ENCODE measurements around the gene CUL2. TPM values are rescaled to one million over a fixed set of nuclear protein-coding genes. Genes with fewer than 3 reads are reported as not detected.
A peak's percentile ranks its signal among the peaks of the same experiment; 100 is the strongest.

CUL2 gene
- total RNA-seq, 2 experiments from 2014 or later: 37.4 to 40.2 TPM

DNA sequence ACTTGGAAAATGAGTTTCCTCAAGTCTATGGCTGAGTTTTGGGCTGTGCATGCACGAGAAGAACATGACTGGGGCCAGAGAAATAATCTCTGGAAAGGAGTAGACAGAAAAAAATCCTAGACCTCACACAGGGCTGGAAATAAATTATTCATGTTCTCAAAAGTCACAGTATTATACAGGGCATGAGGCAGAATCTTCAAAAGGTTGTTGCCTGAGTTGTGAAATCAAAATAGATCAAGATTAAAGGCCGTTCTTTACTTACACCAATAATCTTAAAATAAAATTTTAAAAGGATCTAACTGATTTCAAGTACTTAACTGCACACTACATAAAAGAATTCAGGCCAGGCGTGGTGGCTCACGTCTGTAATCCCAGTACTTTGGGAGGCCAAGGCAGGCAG lies 22.4 kb upstream of the CUL2 start:
- TF ChIP-seq, protein P1, sequence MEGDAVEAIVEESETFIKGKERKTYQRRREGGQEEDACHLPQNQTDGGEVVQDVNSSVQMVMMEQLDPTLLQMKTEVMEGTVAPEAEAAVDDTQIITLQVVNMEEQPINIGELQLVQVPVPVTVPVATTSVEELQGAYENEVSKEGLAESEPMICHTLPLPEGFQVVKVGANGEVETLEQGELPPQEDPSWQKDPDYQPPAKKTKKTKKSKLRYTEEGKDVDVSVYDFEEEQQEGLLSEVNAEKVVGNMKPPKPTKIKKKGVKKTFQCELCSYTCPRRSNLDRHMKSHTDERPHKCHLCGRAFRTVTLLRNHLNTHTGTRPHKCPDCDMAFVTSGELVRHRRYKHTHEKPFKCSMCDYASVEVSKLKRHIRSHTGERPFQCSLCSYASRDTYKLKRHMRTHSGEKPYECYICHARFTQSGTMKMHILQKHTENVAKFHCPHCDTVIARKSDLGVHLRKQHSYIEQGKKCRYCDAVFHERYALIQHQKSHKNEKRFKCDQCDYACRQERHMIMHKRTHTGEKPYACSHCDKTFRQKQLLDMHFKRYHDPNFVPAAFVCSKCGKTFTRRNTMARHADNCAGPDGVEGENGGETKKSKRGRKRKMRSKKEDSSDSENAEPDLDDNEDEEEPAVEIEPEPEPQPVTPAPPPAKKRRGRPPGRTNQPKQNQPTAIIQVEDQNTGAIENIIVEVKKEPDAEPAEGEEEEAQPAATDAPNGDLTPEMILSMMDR (IDR thresholded peaks at IDR 0.05): no peak
- Mint-ChIP-seq H3K4me3 (no peak overlapping the region), H3K27ac (no peak overlapping the region), H3K9me3 (no peaks in the 10 kb centered on the region), H3K4me1 (ENCODE audit: low read depth) (no peaks in the 10 kb centered on the region), H3K36me3 (ENCODE audit: low read depth) (no peaks in the 10 kb centered on the region), H3K27me3 (no peaks in the 10 kb centered on the region)
- ChIA-PET POLR2A (no interaction called here), CTCF (no interaction called here)
- ATAC-seq: no peak
- no peak for DNase-seq
- intact Hi-C loops (cut with micrococcal nuclease): no loop called here

DNA sequence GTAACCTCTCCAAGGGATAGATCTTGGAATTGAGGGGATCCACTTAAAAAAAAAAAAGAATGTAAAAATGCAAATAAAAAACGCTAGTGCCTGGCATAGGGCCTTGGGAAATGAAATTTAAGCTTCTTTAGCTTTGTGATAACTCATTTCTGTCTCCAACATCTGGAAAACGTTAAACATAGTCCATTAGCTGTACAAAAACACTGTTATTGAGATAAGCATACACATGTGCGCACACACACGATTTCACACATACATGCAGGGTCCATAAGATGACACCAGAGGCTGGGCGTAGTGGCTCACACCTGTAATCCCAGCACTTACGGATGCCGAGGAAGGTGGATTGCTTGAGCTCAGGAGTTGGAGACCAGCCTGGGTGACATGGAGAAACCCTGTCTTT lies 13.7 kb upstream of the CUL2 start:
- intact Hi-C loops (cut with micrococcal nuclease): no loop called here
- no peak for DNase-seq
- no peaks in the 10 kb centered on the region for H3K4me1 Mint-ChIP-seq (ENCODE audit: low read depth)
- H3K36me3 Mint-ChIP-seq (ENCODE audit: low read depth): no peaks in the 10 kb centered on the region
- no peak for ATAC-seq
- ChIA-PET CTCF (interaction anchor here (0.6 to 1.2 kb wide), 2 partner anchors 15 to 21 kb away, joined by 3 read pairs; no protein-coding TSS in a partner anchor), POLR2A (no interaction called here)
- no peak overlapping the region for H3K27ac Mint-ChIP-seq
- TF ChIP-seq, protein P1 (IDR thresholded peaks at IDR 0.05): no peak
- no peak overlapping the region for H3K4me3 Mint-ChIP-seq
- no peaks in the 10 kb centered on the region for H3K9me3 Mint-ChIP-seq
- peaks cover under 1% of the 10 kb centered on the region for H3K27me3 Mint-ChIP-seq

DNA sequence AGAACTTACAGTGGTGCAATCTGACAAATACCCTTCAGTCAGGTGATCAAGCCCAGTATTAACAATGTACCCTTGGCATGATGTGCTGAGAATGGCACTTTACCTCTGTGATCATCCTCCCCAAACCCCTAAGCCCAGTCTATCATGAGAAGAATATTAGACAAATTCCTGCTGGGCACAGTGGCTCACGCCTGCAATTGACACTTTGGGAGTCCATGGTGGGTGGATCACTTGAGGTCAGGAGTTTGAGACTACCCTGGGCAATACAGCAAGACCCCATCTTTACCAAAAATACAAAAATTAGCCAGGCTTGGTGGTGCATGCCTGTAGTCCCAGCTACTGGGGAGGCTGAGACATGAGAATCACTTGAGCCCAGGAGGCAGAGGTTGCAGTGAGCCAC lies 7.4 kb upstream of the CUL2 start:
- no peaks in the 10 kb centered on the region for H3K4me1 Mint-ChIP-seq (ENCODE audit: low read depth)
- ChIA-PET CTCF (no interaction called here), POLR2A (no interaction called here)
- intact Hi-C loops (cut with micrococcal nuclease): no loop called here
- H3K4me3 Mint-ChIP-seq: no peak overlapping the region
- TF ChIP-seq, protein P1 (IDR thresholded peaks at IDR 0.05): no peak
- ATAC-seq (no peak), DNase-seq (no peak)
- H3K27ac Mint-ChIP-seq: no peak overlapping the region
- peaks cover 10% of the 10 kb centered on the region for H3K27me3 Mint-ChIP-seq
- no peaks in the 10 kb centered on the region for H3K9me3 Mint-ChIP-seq
- H3K36me3 Mint-ChIP-seq (ENCODE audit: low read depth): no peaks in the 10 kb centered on the region

DNA sequence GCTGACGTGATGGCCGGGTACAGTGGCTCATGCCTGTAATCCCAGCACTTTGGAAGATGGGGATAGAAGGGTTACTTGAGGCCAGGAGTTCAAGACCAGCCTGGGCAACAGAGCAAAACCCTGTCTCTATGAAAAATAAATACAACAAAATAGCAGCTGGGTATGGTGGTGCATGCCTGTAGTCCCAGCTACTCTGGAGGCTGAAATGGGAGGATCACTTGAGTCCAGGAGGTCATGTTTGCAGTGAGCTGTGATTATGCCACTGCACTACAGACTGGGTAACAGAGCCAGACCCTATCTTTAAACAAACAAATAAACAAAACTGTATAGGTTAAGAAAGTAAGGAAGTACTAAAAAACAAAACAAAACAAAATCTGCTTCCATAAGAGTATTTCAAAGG lies 6.2 kb upstream of the CUL2 start:
- POLR2A ChIA-PET: no interaction called here
- CTCF ChIA-PET: no interaction called here
- H3K4me1 Mint-ChIP-seq (ENCODE audit: low read depth): peaks cover 2% of the 10 kb centered on the region

DNA sequence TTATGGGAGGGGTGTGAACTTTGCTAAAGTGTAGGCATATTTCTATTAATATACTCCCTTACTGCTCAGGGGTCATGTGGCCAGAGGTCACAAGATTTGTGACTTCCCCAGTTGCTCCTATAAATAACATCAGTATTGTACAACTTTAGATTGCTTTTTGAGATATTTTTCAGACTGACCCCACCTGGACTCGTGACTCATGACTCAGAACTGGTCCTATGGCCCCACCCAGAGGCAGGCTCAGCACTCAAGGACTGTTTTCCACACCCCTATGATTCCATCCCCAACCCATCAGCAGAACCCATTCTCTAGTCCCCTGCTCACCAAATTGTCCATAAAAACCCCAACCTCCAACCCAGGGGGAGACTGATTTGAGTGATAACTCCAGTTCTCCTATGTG lies 2.7 kb upstream of the CUL2 start:
- no peaks in the 10 kb centered on the region for H3K9me3 Mint-ChIP-seq
- DNase-seq (peak; percentile 20), ATAC-seq (no peak)
- ChIA-PET CTCF (no interaction called here), POLR2A (no interaction called here)
- TF ChIP-seq, protein P1 (IDR thresholded peaks at IDR 0.05): no peak
- H3K4me1 Mint-ChIP-seq (ENCODE audit: low read depth): peaks cover 20% of the 10 kb centered on the region
- H3K4me3 Mint-ChIP-seq: no peak overlapping the region
- H3K27me3 Mint-ChIP-seq: peaks cover 8% of the 10 kb centered on the region
- peaks cover 2% of the 10 kb centered on the region for H3K36me3 Mint-ChIP-seq (ENCODE audit: low read depth)
- no peak overlapping the region for H3K27ac Mint-ChIP-seq
- intact Hi-C loops (cut with micrococcal nuclease): no loop called here

More for the DNA sequence above, 6.2 kb upstream of the CUL2 start:
- TF ChIP-seq, protein P1 (IDR thresholded peaks at IDR 0.05): no peak
- H3K27me3 Mint-ChIP-seq: peaks cover 10% of the 10 kb centered on the region
- H3K4me3 Mint-ChIP-seq: no peak overlapping the region
- ATAC-seq (no peak), DNase-seq (no peak)
- H3K36me3 Mint-ChIP-seq (ENCODE audit: low read depth): no peaks in the 10 kb centered on the region
- intact Hi-C loops (cut with micrococcal nuclease): no loop called here
- H3K9me3 Mint-ChIP-seq: no peaks in the 10 kb centered on the region
- H3K27ac Mint-ChIP-seq: no peak overlapping the region
